ENCODE measurements around the gene CYTH4.
A peak's percentile ranks its signal among the peaks of the same experiment; 100 is the strongest.
"Not testable (repeated sequence)": the region's sequence is repeated elsewhere in the genome, so short reads cannot be mapped to it uniquely, and the experiment has no call there.

The CYTH4 gene

GRCh38 chr22:37312549-37313183 is 30.4 kb downstream of the CYTH4 start:
- no peak for DNase-seq

- DNase-seq, result no peak
Observed at GRCh38 chr22:37313376-37314314, 31.3 kb downstream of the CYTH4 start.

GRCh38 chr22:37314315-37315074 is 32.2 kb downstream of the CYTH4 start:
- DNase-seq, result no peak

- no peak for DNase-seq
Observed at GRCh38 chr22:37316405-37316804, 34.1 kb downstream of the CYTH4 start.

GRCh38 chr22:37316875-37317371 is 34.6 kb downstream of the CYTH4 start:
- DNase-seq, result peak; percentile 87

- DNase-seq, result no peak
Observed at GRCh38 chr22:37317698-37318210, 35.4 kb downstream of the CYTH4 start.

GRCh38 chr22:37318364-37319109 is 36.2 kb downstream of the CYTH4 start:
- DNase-seq, result no peak

GRCh38 chr22:37319469-37319868 is 37.2 kb downstream of the CYTH4 start:
- DNase-seq, result no peak

- peak; percentile 61 for DNase-seq
Observed at GRCh38 chr22:37320726-37321677, 38.7 kb downstream of the CYTH4 start.

GRCh38 chr22:37324340-37325038 is 42.2 kb downstream of the CYTH4 start:
- no peak for DNase-seq

GRCh38 chr22:37325039-37325395 is 42.7 kb downstream of the CYTH4 start:
- DNase-seq, result no peak

GRCh38 chr22:37326726-37327125 is 44.4 kb downstream of the CYTH4 start:
- DNase-seq, result no peak

- DNase-seq, result no peak
Observed at GRCh38 chr22:37328017-37328416, 45.7 kb downstream of the CYTH4 start.

GRCh38 chr22:37328538-37329237 is 46.4 kb downstream of the CYTH4 start:
- not testable (repeated sequence) for DNase-seq

GRCh38 chr22:37329238-37330140 is 47.2 kb downstream of the CYTH4 start:
- no peak for DNase-seq

- DNase-seq, result no peak
Observed at GRCh38 chr22:37330200-37331033, 48.1 kb downstream of the CYTH4 start.

GRCh38 chr22:37331034-37331428 is 48.7 kb downstream of the CYTH4 start:
- DNase-seq, result no peak

Measured in suppressor macrophage treated with lipopolysaccharide for 4 hours (primary cell).